Thymus (tissue), 11 donors: ENCODE results near the gene TMEM128. TPM values are rescaled to one million over a fixed set of nuclear protein-coding genes. Genes with fewer than 3 reads are reported as not detected.
"Not testable (repeated sequence)": the region's sequence is repeated elsewhere in the genome, so short reads cannot be mapped to it uniquely, and the experiment has no call there.

Experiments used
- DNase-seq, 9 donors: peaks; one replicate each; pipeline ENCODE4 v3.0.0-alpha.2; 2013; ENCODE audit warnings: low spot score in 9 of 9, low read depth in 6 of 9, missing footprints in 1 of 9
- H3K27ac ChIP-seq, 2 donors: one replicate each; pipeline ENCODE4 v1.5.1; 2013; ENCODE audit warnings: control low read depth in 1 of 2, low read depth in 1 of 2, low read length in 1 of 2, mild to moderate bottlenecking in 1 of 2, moderate library complexity in 1 of 2
- H3K27me3 ChIP-seq, 2 donors: one replicate each; pipeline ENCODE4 v1.5.1; 2013; ENCODE audit warnings: low read length in 1 of 2; ENCODE audit not compliant: control insufficient read depth in 2 of 2, insufficient read depth in 1 of 2
- H3K36me3 ChIP-seq, 2 donors: one replicate each; pipeline ENCODE4 v1.5.1; 2013; ENCODE audit warnings: low read length in 1 of 2, mild to moderate bottlenecking in 1 of 2, moderate library complexity in 1 of 2; ENCODE audit not compliant: control insufficient read depth in 2 of 2, insufficient read depth in 2 of 2
- H3K4me1 ChIP-seq, 2 donors: one replicate each; pipeline ENCODE4 v1.5.1; 2013; ENCODE audit warnings: low read length in 2 of 2; ENCODE audit not compliant: control insufficient read depth in 2 of 2, insufficient read depth in 2 of 2
- H3K4me3 ChIP-seq, 2 donors: one replicate each; pipeline ENCODE4 v1.5.1; 2013; ENCODE audit warnings: low read length in 2 of 2, control low read depth in 1 of 2, mild to moderate bottlenecking in 1 of 2
- H3K9me3 ChIP-seq, 2 donors: one replicate each; pipeline ENCODE4 v1.5.1; 2013; ENCODE audit warnings: low read length in 1 of 2, mild to moderate bottlenecking in 1 of 2; ENCODE audit not compliant: control insufficient read depth in 2 of 2, insufficient read depth in 1 of 2
- WGBS: extraction: QIAGEN DNeasy Blood & Tissue Kit; methylation state at CpG from one replicate; pipeline ENCODE4 v1.1.7; 2013; 5-methylcytosine and 5-hydroxymethylcytosine counted together
- polyA plus RNA-seq: library from polyadenylated mRNA; stranded (reverse); fragments of 200-250 nt; gene quantifications from one replicate; pipeline ENCODE4 v1.2.3, GENCODE V29; 2013
- total RNA-seq: library from RNA; stranded (reverse); fragments of 120-200 nt; gene quantifications from one replicate; pipeline ENCODE4 v1.2.4, GENCODE V29; 2013
- donor health status: healthy.

The TMEM128 gene
- total and polyA plus RNA-seq, 2 donors, result 30.3 to 47.6 TPM

DNA sequence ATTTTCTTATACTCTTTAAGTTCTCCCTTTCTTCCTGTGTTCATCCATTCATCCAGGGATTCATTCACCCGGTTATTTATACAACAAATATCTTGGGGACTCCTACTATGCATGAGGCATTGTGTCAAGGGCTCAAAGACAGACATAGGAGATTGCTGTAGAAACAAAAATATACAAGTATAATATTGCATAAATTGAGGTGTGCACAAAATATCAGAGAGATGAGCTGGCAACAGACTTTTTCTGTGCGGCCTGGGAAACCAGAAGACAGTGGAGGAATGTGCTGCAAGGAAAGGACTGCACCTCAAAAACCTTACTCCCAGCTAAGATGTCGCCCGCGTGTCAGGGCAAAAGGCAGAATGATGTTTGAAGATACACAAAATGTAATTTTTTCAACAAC lies 30.9 kb downstream of the TMEM128 start:
- H3K36me3 ChIP-seq, result no peaks in the 10 kb centered on the region
- no peaks in the 10 kb centered on the region for H3K27me3 ChIP-seq
- no peak overlapping the region for H3K4me3 ChIP-seq
- no peaks in the 10 kb centered on the region for H3K4me1 ChIP-seq
- H3K9me3 ChIP-seq, result no peaks in the 10 kb centered on the region
- WGBS, result 80% methylated on average over 5 of the region's 5 CpGs
- H3K27ac ChIP-seq, result no peak overlapping the region
- DNase-seq, result no peak

DNA sequence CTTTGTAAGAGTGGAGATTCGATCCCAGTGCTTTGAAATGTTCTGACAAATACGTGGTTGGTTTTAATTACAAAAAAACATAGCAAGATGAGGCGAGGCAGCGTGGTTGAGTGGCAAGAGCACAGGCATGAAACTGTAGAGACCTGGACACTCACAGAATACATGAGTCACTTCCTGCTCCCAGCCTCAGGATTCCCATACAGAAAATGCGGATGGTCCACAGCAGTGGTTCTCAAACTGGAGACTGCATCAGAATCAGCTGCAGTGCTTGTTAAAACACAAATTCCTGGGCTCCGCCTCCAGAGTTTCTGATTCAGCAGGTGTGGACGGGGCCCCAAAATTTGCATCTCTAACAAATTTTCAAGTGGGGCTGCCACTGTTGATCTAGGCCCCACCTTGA lies 31.4 kb downstream of the TMEM128 start:
- peak overlapping the region in 1 of 2 donors; percentile 32 for H3K27ac ChIP-seq
- WGBS, result 79% methylated on average over 7 of the region's 7 CpGs
- DNase-seq, result no peak
- H3K36me3 ChIP-seq, result no peaks in the 10 kb centered on the region
- no peaks in the 10 kb centered on the region for H3K9me3 ChIP-seq
- H3K4me3 ChIP-seq, result no peak overlapping the region
- no peaks in the 10 kb centered on the region for H3K27me3 ChIP-seq
- H3K4me1 ChIP-seq, result no peaks in the 10 kb centered on the region

DNA sequence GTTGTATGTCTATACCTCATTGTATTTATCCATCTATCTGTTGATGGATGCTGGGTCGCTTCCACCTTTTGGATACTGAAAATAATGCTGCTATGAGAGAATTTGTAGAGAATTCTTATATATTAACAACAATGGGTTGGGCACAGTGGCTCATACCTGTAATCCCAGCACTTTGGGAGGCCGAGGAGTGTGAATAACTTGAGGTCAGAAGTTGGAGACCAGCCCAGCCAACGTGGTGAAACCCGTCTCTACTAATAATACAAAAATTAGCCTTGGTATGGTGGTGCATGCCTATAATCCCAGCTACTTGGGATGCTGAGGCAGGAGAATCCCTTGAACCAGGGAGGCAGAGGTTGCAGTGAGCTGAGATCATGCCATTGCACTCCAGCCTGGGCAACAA lies 34.3 kb downstream of the TMEM128 start:
- not testable (repeated sequence) for DNase-seq, H3K9me3 ChIP-seq, H3K27me3 ChIP-seq, H3K4me1 ChIP-seq, H3K27ac ChIP-seq, H3K36me3 ChIP-seq, H3K4me3 ChIP-seq
- 87% methylated on average over 4 of the region's 4 CpGs for WGBS

DNA sequence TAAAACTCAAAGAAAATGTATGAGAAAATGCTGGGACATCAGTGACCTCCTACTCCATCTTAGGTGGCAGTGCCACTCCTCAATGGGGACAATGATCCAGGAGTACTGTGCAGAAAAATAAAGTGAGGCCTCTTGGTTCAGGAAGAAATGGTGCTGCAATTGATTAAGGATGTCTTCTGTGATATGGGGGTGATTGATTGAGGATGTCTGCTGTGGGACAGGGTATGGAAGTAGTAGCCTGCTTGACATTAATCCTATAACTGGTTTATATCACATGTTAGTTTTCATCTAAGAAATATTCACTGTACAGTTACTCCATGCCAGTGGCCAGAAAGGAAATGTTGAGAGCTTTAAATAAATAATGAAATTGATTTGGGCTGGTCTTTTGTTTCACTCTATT lies 41.8 kb downstream of the TMEM128 start:
- Histone ChIP-seq H3K4me3 (no peak overlapping the region), H3K9me3 (no peaks in the 10 kb centered on the region), H3K27me3 (peaks cover 0 to 2% of the 10 kb centered on the region in 2 donors), H3K27ac (no peak overlapping the region), H3K36me3 (no peaks in the 10 kb centered on the region), H3K4me1 (no peaks in the 10 kb centered on the region)
- no peak for DNase-seq

DNA sequence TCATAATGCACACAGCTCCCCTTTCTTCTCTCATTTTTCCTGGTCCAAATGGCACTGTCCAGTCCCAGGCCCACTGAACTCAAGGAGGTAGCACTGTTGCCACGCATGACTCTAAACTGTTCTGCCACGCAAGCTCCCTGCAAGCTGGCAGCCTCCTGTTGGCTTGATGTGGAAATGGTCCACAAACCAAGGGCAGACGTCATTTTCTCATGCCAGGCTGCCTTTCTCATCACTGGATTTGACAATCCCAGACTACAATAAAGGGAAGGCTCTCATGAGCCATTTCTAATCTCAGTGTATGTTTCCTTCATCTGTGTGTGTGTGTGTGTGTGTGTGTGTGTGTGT lies 43.6 kb downstream of the TMEM128 start:
- 89% methylated on average over 3 of the region's 3 CpGs for WGBS
- Histone ChIP-seq H3K9me3 (no peaks in the 10 kb centered on the region), H3K27ac (no peak overlapping the region), H3K4me1 (no peaks in the 10 kb centered on the region), H3K27me3 (peaks cover 0 to 2% of the 10 kb centered on the region in 2 donors), H3K4me3 (no peak overlapping the region), H3K36me3 (no peaks in the 10 kb centered on the region)
- DNase-seq, result no peak

DNA sequence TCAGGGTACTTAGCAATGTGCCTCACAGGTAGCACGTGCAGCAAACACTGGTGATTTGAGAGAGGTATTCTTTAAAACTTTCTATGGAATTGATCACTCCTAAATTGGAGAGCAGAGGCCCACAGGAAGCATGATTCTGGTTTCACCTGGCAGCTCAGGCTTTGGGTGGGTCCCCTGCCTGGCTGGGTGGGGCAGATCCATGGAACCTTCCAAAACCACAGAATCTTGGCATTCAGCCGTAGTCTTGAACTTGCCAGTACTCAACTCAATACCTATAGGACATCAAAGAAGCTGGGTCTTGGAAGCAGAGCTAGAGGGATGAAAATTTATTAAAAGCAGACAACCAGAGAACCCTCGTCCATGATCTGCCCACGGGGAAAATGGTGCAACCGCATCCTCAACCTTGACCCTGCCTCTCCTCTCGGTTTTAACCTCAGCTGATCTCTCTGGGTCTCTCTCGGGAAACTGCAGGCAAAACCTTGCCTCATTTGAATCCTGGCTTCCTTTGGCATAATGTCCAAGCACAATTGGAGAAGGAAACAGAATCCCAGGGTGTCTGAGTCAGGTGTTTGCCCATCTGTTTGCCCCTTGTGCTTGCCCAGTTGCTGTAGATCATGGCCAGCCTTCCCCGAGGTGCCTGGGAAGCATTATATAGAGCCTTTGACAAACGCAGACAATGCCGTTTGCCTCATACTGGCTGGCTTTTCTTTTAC lies 44.2 kb downstream of the TMEM128 start:
- H3K36me3 ChIP-seq, result no peaks in the 10 kb centered on the region
- DNase-seq, result no peak
- H3K27me3 ChIP-seq, result peaks cover 0 to 2% of the 10 kb centered on the region in 2 donors
- no peaks in the 10 kb centered on the region for H3K4me1 ChIP-seq
- no peak overlapping the region for H3K27ac ChIP-seq
- H3K9me3 ChIP-seq, result no peaks in the 10 kb centered on the region
- WGBS, result 85% methylated on average over 10 of the region's 10 CpGs
- no peak overlapping the region for H3K4me3 ChIP-seq

DNA sequence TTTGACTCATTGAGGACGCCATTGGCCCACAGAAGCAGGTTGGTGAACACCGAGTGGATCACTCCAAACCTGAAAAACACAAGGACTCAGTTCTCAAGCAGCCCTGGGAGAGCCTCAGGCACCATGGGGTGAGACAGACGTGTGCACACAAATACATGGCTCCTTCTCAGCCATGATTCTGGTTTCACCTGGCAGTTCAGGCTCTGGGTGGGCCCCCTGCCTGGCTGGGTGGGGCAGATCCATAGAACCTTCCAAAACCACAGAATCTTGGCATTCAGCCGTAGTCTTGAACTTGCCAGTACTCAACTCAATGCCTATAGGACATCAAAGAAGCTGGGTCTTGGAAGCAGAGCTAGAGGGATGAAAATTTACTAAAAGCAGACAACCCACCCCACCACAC lies 45.5 kb downstream of the TMEM128 start:
- H3K4me3 ChIP-seq, result no peak overlapping the region
- H3K27ac ChIP-seq, result no peak overlapping the region
- WGBS, result 91% methylated on average over 4 of the region's 4 CpGs
- H3K9me3 ChIP-seq, result no peaks in the 10 kb centered on the region
- H3K4me1 ChIP-seq, result no peaks in the 10 kb centered on the region
- peaks cover 0 to 2% of the 10 kb centered on the region in 2 donors for H3K27me3 ChIP-seq
- no peak for DNase-seq
- no peaks in the 10 kb centered on the region for H3K36me3 ChIP-seq

DNA sequence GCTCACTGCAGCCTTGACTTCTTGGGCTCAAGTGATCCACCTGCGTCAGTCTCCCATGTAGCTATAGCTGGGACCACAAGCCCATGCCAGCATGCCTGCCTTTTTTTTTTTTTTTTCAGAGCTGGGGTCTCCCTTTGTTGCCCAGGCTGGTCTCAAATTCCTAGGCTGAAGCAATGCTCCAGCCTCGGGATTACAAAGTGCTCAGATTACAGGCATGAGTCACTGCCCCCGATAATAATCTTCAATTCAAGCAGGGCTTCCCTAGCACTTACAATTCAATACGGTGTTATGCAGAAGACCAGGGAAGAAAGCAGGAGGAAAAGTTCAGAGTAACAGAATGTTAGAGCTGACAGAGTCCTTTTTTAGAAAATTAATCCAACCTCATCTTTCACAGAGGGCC lies 47.4 kb downstream of the TMEM128 start:
- WGBS, result 71% methylated on average over 4 of the region's 4 CpGs

DNA sequence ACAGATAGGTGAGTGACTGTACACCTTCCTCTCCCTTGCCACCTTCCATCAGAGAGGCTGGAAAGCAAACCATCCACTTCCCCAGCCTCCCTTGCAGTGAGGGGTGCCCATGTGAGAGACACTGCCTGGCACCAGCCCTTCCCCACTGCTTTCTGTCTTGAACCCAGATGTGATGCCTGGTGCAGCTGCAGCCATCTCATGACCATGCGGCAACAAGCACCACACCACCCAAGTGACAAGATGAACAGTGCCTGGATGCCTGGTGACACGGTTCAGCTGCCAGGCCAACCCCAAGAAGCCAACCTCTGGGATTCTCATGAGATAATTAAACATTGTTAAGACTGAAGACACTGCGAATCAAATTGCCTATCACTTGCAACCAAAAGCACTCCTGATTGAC lies 52.7 kb downstream of the TMEM128 start:
- WGBS, result 97% methylated on average over 3 of the region's 3 CpGs
- Histone ChIP-seq H3K9me3 (no peaks in the 10 kb centered on the region), H3K4me1 (no peaks in the 10 kb centered on the region), H3K4me3 (no peak overlapping the region), H3K27ac (no peak overlapping the region), H3K36me3 (no peaks in the 10 kb centered on the region), H3K27me3 (no peaks in the 10 kb centered on the region)
- no peak for DNase-seq

More for the DNA sequence above, 47.4 kb downstream of the TMEM128 start:
- H3K4me1 ChIP-seq, result no peaks in the 10 kb centered on the region
- no peaks in the 10 kb centered on the region for H3K9me3 ChIP-seq
- peaks cover 0 to 2% of the 10 kb centered on the region in 2 donors for H3K27me3 ChIP-seq
- no peaks in the 10 kb centered on the region for H3K36me3 ChIP-seq
- no peak overlapping the region for H3K27ac ChIP-seq
- no peak overlapping the region for H3K4me3 ChIP-seq
- DNase-seq, result no peak

DNA sequence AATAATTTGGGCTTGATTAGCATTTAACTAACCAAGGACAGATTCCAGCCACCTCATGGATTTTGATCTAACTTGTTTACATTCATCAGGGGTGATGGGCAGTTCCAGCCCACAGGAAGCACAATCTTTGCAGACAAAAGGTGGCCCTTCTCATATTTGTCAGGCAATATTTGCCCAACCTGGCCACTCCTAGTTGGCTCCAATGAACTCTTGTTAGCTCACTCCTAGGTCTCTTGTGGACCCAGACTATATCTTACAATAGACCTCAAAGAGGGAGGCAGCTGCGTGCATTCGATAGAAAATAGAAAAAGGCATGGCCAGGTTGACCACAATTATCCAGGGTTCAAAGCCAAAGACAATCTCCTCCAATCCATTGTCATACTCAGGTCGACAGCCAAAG lies 59.5 kb downstream of the TMEM128 start:
- H3K4me3 ChIP-seq, result not testable (repeated sequence)

More for the DNA sequence above, 59.5 kb downstream of the TMEM128 start:
- not testable (repeated sequence) for H3K27ac ChIP-seq, H3K27me3 ChIP-seq, H3K4me1 ChIP-seq, H3K36me3 ChIP-seq, H3K9me3 ChIP-seq, DNase-seq
- whole genome bisulfite sequencing, result 95% methylated on average over 3 of the region's 3 CpGs
